HFF-Myc (cell line): Measurements from ENCODE around the gene CMIP.

ENCODE experiments used
- DNase-seq: peaks from one replicate; pipeline ENCODE4 v3.0.0-alpha.2; 2011; ENCODE audit warnings: low read depth; ENCODE audit errors: extremely low read depth
- H3K4me3 ChIP-seq: replicated peaks from 2 replicates; pipeline ENCODE4 v1.5.1; 2011; ENCODE audit warnings: low read depth, mild to moderate bottlenecking, control low read depth, low read length
- CTCF ChIP-seq: IDR thresholded peaks from 2 replicates; pipeline ENCODE4 v1.5.1; 2012; ENCODE audit warnings: mild to moderate bottlenecking, low read depth, low read length, control low read depth; ENCODE audit errors: missing control alignments

Gene CMIP

GRCh38 chr16:81495321-81496234 lies 51.0 kb downstream of the CMIP start:
- no peak for TF ChIP-seq CTCF

GRCh38 chr16:81496321-81496720 lies 51.7 kb downstream of the CMIP start:
- no peak for DNase-seq
- no peak overlapping the region for H3K4me3 ChIP-seq

More at GRCh38 chr16:81495321-81496234, 51.0 kb downstream of the CMIP start:
- no peak overlapping the region for H3K4me3 ChIP-seq
- DNase-seq = no peak

GRCh38 chr16:81496742-81497141 lies 52.1 kb downstream of the CMIP start:
- no peak overlapping the region for H3K4me3 ChIP-seq
- no peak for TF ChIP-seq CTCF
- no peak for DNase-seq

More at GRCh38 chr16:81496321-81496720, 51.7 kb downstream of the CMIP start:
- TF ChIP-seq CTCF = no peak

- no peak for DNase-seq
- no peak for TF ChIP-seq CTCF
- H3K4me3 ChIP-seq = no peak overlapping the region
These were observed 53.1 kb downstream of the CMIP start for GRCh38 chr16:81497690-81498089.

GRCh38 chr16:81498351-81498750 lies 53.7 kb downstream of the CMIP start:
- TF ChIP-seq CTCF = no peak
- DNase-seq = no peak
- H3K4me3 ChIP-seq = no peak overlapping the region

GRCh38 chr16:81499576-81500380 lies 55.2 kb downstream of the CMIP start:
- no peak for DNase-seq
- H3K4me3 ChIP-seq = no peak overlapping the region
- no peak for TF ChIP-seq CTCF
